Prostate gland (tissue), 2 donors: ENCODE results near the gene ST6GALNAC5.

Source experiments
- CTCF ChIP-seq, 4 experiments: fragments of 200-600 bp in 2 of 4; fragments of 450-650 bp in 2 of 4; sonication (generic) in 2 of 4; IDR thresholded peaks; 1 replicate in 3 of 4; 2 replicates in 1 of 4; pipeline ENCODE4 v1.5.1; 2016 to 2019; ENCODE audit warnings: antibody characterized with exemption in 4 of 4, mild to moderate bottlenecking in 2 of 4, moderate library complexity in 2 of 4
- POLR2A ChIP-seq: fragments of 450-650 bp; IDR thresholded peaks from one replicate; pipeline ENCODE4 v1.6.1; 2016; ENCODE audit warnings: antibody characterized with exemption, mild to moderate bottlenecking
- POLR2AphosphoS5 ChIP-seq: sonication (generic); formaldehyde crosslinking; IDR thresholded peaks from one replicate; pipeline ENCODE4 v1.6.1; 2017; ENCODE audit warnings: antibody characterized with exemption

DNA sequence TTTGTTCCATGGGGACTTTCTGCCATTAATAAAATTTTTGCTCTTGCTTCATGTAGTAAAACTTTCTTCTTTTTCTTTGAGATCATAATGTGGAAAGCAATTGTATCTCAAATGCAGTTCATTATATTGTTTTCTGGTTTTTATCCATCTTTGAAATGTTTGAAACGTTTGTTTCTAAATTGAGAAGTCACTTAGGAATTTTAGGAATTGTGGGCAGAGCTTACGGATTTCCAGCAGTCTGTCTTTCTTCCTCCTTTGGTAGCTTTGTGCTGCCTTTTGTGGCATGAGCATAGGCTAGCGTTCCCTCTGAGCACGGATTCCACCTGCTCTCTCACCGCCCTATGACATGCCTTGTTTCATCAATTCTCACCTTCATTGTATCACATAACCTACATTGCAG lies 2.9 kb upstream of the ST6GALNAC5 start:
- no peak for TF ChIP-seq POLR2AphosphoS5
- no peak for TF ChIP-seq CTCF (IDR thresholded peaks at IDR 0.05)
- no peak for TF ChIP-seq POLR2A
